Measurements from ENCODE around the gene FADS2. TPM values are rescaled to one million over a fixed set of nuclear protein-coding genes. Genes with fewer than 3 reads are reported as not detected.

The FADS2 gene
- total RNA-seq, 4 donors from 2014 or later = 13.5 to 117 (median 84.9) TPM

DNA sequence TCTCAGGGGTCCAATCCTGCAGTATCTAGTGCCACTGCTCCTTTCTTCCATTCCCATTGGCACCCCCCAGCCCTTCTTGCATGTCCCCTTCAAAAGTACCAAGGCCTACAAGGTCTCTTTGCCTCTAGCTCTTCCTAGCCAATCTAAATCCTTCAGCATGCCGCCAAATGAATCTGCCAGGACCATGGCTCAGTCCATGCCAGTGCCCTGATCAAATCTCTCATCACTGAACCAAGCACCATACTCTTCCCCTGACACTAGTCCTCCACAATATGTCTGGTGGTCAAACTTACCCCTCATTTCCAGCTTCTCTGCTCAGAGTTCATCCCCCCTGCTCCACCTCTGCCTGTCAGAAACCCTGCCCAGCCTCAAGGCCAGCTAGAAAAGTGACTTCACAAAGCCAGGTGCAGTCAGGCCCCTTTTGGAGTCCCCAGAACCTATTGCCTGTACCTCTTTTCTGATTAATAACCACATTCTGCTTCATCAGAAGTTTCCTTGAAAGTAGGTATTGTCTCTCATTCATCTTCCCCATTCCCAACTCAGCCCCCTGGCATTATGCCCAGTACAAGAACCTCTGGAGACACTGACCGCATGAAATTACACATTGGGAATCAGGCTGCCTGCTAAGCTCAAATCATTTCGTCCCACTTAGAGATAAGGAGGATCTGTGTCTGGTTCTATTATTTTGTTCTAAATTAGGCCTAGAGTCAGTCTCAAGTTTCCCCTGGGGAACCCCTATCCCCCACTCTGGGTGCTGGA lies 24.0 kb upstream of the FADS2 start:
- Histone ChIP-seq H3K27ac (no peak overlapping the region), H3K4me1 (no peaks in the 10 kb centered on the region), H3K4me3 (no peak overlapping the region), H3K9me3 (no peaks in the 10 kb centered on the region), H3K36me3 (no peaks in the 10 kb centered on the region), H3K27me3 (no peaks in the 10 kb centered on the region)
- no peak for DNase-seq
- intact Hi-C loops (cut with DNase I; ENCODE audit: low total_unique reads) = loop anchor here (10.0 kb wide), 1 partner anchor 311 kb away; no protein-coding TSS in a partner anchor
- TF ChIP-seq POLR2A (IDR thresholded peaks at IDR 0.05) = no peak
- TF ChIP-seq, protein P1, sequence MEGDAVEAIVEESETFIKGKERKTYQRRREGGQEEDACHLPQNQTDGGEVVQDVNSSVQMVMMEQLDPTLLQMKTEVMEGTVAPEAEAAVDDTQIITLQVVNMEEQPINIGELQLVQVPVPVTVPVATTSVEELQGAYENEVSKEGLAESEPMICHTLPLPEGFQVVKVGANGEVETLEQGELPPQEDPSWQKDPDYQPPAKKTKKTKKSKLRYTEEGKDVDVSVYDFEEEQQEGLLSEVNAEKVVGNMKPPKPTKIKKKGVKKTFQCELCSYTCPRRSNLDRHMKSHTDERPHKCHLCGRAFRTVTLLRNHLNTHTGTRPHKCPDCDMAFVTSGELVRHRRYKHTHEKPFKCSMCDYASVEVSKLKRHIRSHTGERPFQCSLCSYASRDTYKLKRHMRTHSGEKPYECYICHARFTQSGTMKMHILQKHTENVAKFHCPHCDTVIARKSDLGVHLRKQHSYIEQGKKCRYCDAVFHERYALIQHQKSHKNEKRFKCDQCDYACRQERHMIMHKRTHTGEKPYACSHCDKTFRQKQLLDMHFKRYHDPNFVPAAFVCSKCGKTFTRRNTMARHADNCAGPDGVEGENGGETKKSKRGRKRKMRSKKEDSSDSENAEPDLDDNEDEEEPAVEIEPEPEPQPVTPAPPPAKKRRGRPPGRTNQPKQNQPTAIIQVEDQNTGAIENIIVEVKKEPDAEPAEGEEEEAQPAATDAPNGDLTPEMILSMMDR (IDR thresholded peaks at IDR 0.05) = no peak

DNA sequence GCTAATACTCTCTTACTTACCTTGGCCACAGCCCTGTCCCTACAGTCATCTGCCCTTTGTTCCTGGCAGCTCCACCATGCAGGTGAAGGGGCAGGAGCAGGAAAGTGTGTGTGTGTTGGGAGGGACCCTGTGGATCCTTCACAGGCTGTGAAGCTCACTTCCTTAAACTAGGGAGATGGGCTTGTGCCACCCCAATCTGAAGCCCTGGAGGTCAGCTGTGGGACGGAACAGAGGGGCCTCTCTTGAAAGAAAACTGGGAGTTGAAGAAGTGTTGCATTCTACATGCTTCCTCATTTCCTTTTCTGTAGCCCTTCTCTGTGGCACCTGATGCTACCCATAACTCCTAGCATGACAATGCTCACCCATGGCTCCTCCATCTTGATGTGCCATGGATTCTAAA lies 23.0 kb upstream of the FADS2 start:
- intact Hi-C loops (cut with DNase I; ENCODE audit: low total_unique reads) = loop anchor here (10.0 kb wide), 1 partner anchor 310 kb away; no protein-coding TSS in a partner anchor
- TF ChIP-seq POLR2A (IDR thresholded peaks at IDR 0.05) = no peak
- TF ChIP-seq, protein P1 (IDR thresholded peaks at IDR 0.05) = no peak
- Histone ChIP-seq H3K36me3 (no peaks in the 10 kb centered on the region), H3K4me1 (no peaks in the 10 kb centered on the region), H3K4me3 (no peak overlapping the region), H3K27me3 (no peaks in the 10 kb centered on the region), H3K9me3 (no peaks in the 10 kb centered on the region), H3K27ac (no peak overlapping the region)
- DNase-seq = no peak

DNA sequence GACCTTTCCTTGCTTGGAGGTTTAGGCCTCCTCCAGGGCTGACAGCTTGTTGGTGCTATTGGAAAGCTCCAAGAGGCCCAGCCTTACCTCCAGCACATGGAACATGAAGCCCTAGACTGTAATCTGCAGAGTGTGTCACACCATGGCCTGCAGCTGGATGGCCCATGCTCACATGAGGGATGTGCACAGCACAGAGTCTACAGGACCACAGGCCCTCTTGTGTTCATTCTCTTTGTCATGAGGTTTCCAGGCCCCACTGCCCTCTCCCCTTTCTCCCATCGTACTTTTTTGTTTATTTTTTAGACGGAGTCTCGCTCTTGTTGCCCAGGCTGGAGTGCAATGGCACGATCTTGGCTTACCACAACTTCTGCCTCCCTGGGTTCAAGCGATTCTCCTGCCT lies 21.3 kb upstream of the FADS2 start:
- Histone ChIP-seq H3K36me3 (no peaks in the 10 kb centered on the region), H3K27me3 (no peaks in the 10 kb centered on the region), H3K4me3 (no peak overlapping the region), H3K9me3 (no peaks in the 10 kb centered on the region), H3K4me1 (no peaks in the 10 kb centered on the region), H3K27ac (no peak overlapping the region)
- intact Hi-C loops (cut with DNase I; ENCODE audit: low total_unique reads) = loop anchor here (10.0 kb wide), 1 partner anchor 308 kb away; no protein-coding TSS in a partner anchor
- DNase-seq = no peak
- TF ChIP-seq, protein P1 (IDR thresholded peaks at IDR 0.05) = no peak
- TF ChIP-seq POLR2A (IDR thresholded peaks at IDR 0.05) = no peak

DNA sequence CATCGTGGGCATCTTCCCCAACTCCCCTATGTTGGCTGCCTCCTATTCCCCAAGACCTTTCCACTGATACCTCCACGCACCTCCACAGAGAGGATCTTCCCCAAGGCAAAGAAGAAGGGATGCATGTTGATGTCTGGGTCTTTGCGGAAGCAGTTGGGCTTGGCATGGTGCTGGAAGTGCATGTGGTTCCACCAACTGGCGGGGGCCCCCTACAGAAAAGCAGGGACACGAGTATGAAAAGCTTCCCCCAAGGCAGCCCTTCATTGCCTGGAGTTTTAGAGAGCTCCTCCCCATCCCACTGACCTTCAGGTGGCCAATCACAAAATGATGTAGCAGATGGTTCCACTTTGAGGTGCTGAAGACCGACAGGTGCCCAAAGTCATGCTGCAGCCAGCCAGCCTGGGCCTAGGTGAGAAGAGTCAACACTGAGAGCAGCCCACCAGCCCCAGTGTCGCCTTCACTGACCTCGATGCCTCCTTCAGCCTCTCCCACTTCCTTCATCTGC lies 17.4 kb upstream of the FADS2 start:
- DNase-seq = no peak
- Histone ChIP-seq H3K27me3 (no peaks in the 10 kb centered on the region), H3K27ac (no peak overlapping the region), H3K36me3 (no peaks in the 10 kb centered on the region), H3K9me3 (no peaks in the 10 kb centered on the region), H3K4me3 (no peak overlapping the region), H3K4me1 (no peaks in the 10 kb centered on the region)
- intact Hi-C loops (cut with DNase I; ENCODE audit: low total_unique reads) = no loop called here
- TF ChIP-seq POLR2A (IDR thresholded peaks at IDR 0.05) = no peak
- TF ChIP-seq, protein P1 (IDR thresholded peaks at IDR 0.05) = no peak

- DNase-seq = no peak
- Histone ChIP-seq H3K36me3 (no peaks in the 10 kb centered on the region), H3K27ac (no peak overlapping the region), H3K27me3 (no peaks in the 10 kb centered on the region), H3K4me3 (no peak overlapping the region), H3K4me1 (no peaks in the 10 kb centered on the region), H3K9me3 (no peaks in the 10 kb centered on the region)
- intact Hi-C loops (cut with DNase I; ENCODE audit: low total_unique reads) = no loop called here
- no peak for TF ChIP-seq POLR2A (IDR thresholded peaks at IDR 0.05)
- TF ChIP-seq, protein P1 (IDR thresholded peaks at IDR 0.05) = no peak
Observed at GRCh38 chr11:61811831-61812230, 16.3 kb upstream of the FADS2 start.
